GM21381 (cell line): ENCODE measurements around the gene MIEF2.
"Not testable (repeated sequence)": the region's sequence is repeated elsewhere in the genome, so short reads cannot be mapped to it uniquely, and the experiment has no call there.

Experiments
- ATAC-seq: cut with Tn5 transposase; IDR thresholded peaks from one replicate; pipeline ENCODE4 v1.9.1; 2021; ENCODE audit warnings: mild to moderate bottlenecking, moderate library complexity; ENCODE audit not compliant: unreplicated experiment

MIEF2 gene

GRCh38 chr17:18260332-18261145 is at the start of gene MIEF2:
TSS of gene MIEF2 (plus strand) at chr17:18260662. CDS start at chr17:18262721, 2,059 bp downstream.
- ATAC-seq, result peak; percentile 71

GRCh38 chr17:18213666-18214270 is 46.7 kb upstream of the MIEF2 start:
- no peak for ATAC-seq

GRCh38 chr17:18216906-18217305 is 43.6 kb upstream of the MIEF2 start:
- not testable (repeated sequence) for ATAC-seq

- ATAC-seq, result no peak
Observed at GRCh38 chr17:18217412-18218015, 42.9 kb upstream of the MIEF2 start.

GRCh38 chr17:18218756-18219415 is 41.6 kb upstream of the MIEF2 start:
- ATAC-seq, result no peak

GRCh38 chr17:18224053-18224386 is 36.4 kb upstream of the MIEF2 start:
- ATAC-seq, result no peak

GRCh38 chr17:18224387-18225120 is 35.9 kb upstream of the MIEF2 start:
- ATAC-seq, result no peak

- ATAC-seq, result peak; percentile 83
Observed at GRCh38 chr17:18225121-18225641, 35.3 kb upstream of the MIEF2 start, which contains the start of gene LLGL1. TSS of gene LLGL1 (plus strand) at chr17:18225635. CDS start at chr17:18225683, 48 bp downstream.

GRCh38 chr17:18225642-18226283 is 34.7 kb upstream of the MIEF2 start:
- ATAC-seq, result peak; percentile 26

GRCh38 chr17:18226284-18226945 is 34.0 kb upstream of the MIEF2 start:
- ATAC-seq, result no peak

- no peak for ATAC-seq
Observed at GRCh38 chr17:18227635-18228034, 32.8 kb upstream of the MIEF2 start.

- ATAC-seq, result no peak
Observed at GRCh38 chr17:18228176-18228682, 32.2 kb upstream of the MIEF2 start.

- ATAC-seq, result no peak
Observed at GRCh38 chr17:18229254-18229653, 31.2 kb upstream of the MIEF2 start.

GRCh38 chr17:18229771-18230170 is 30.7 kb upstream of the MIEF2 start:
- ATAC-seq, result no peak

GRCh38 chr17:18230288-18231141 is 29.9 kb upstream of the MIEF2 start:
- no peak for ATAC-seq

GRCh38 chr17:18231164-18231563 is 29.3 kb upstream of the MIEF2 start:
- no peak for ATAC-seq

- ATAC-seq, result no peak
Observed at GRCh38 chr17:18233803-18234518, 26.5 kb upstream of the MIEF2 start.
